GM23338 (cell line): ENCODE data around the gene TMEM217. TPM values are rescaled to one million over a fixed set of nuclear protein-coding genes. Genes with fewer than 3 reads are reported as not detected.

Experiments used
- ATAC-seq: fragments of 200-7000 bp; cut with Tn5 transposase; 3 replicates; pipeline ENCODE4 v1.9.1; 2020
- DNase-seq: peaks from one replicate; pipeline ENCODE4 v3.0.0-alpha.2; 2015; ENCODE audit warnings: low spot score
- H2AFZ ChIP-seq: fragments of 200-600 bp; sonication (generic); 2 replicates; pipeline ENCODE4 v1.8.0; 2016; ENCODE audit warnings: antibody characterized with exemption, mild to moderate bottlenecking, moderate library complexity
- H3F3A ChIP-seq: fragments of 200-600 bp; sonication (generic); replicated peaks from 2 replicates; pipeline ENCODE4 v1.8.0; 2017; ENCODE audit warnings: antibody characterized with exemption, mixed run types, low read depth
- H3K27ac ChIP-seq: fragments of 200-600 bp; sonication (generic); 2 replicates; pipeline ENCODE4 v1.6.1; 2016; ENCODE audit warnings: low read depth
- H3K27me3 ChIP-seq: fragments of 200-600 bp; sonication (generic); 2 replicates; pipeline ENCODE4 v1.8.0; 2016; ENCODE audit warnings: mild to moderate bottlenecking, mixed run types, moderate library complexity; ENCODE audit not compliant: insufficient read depth
- H3K36me3 ChIP-seq: fragments of 200-600 bp; sonication (generic); 2 replicates; pipeline ENCODE4 v1.8.0; 2016; ENCODE audit warnings: mild to moderate bottlenecking; ENCODE audit not compliant: insufficient read depth
- H3K4me1 ChIP-seq: fragments of 200-600 bp; sonication (generic); 2 replicates; pipeline ENCODE4 v1.8.0; 2016; ENCODE audit warnings: mild to moderate bottlenecking, moderate library complexity; ENCODE audit not compliant: insufficient read depth
- H3K4me2 ChIP-seq: fragments of 200-600 bp; sonication (generic); 2 replicates; pipeline ENCODE4 v1.7.1; 2017; ENCODE audit warnings: mixed run types
- H3K4me3 ChIP-seq: fragments of 200-600 bp; sonication (generic); 2 replicates; pipeline ENCODE4 v1.6.1; 2016; ENCODE audit warnings: mixed run types
- H3K79me2 ChIP-seq: fragments of 200-600 bp; sonication (generic); replicated peaks from 2 replicates; pipeline ENCODE4 v1.8.0; 2017; ENCODE audit warnings: mild to moderate bottlenecking; ENCODE audit not compliant: insufficient read depth
- H3K9me2 ChIP-seq: fragments of 200-600 bp; sonication (generic); 2 replicates; pipeline ENCODE4 v1.8.0; 2017; ENCODE audit not compliant: insufficient read depth
- H4K20me1 ChIP-seq: fragments of 200-600 bp; sonication (generic); replicated peaks from 2 replicates; pipeline ENCODE4 v1.8.0; 2017; ENCODE audit warnings: mild to moderate bottlenecking; ENCODE audit not compliant: insufficient read depth
- H3K27ac Mint-ChIP-seq: 2 replicates; pipeline ENCODE4 v1.8.0; 2020; ENCODE audit warnings: inconsistent platforms, mild to moderate bottlenecking, moderate library complexity, mixed read lengths
- H3K27me3 Mint-ChIP-seq: 3 replicates; pipeline ENCODE4 v1.8.0; 2022; ENCODE audit warnings: low read depth, mild to moderate bottlenecking, moderate library complexity, mixed read lengths, inconsistent platforms; ENCODE audit not compliant: insufficient read depth, poor library complexity
- H3K36me3 Mint-ChIP-seq: 3 replicates; pipeline ENCODE4 v1.8.0; 2021; ENCODE audit warnings: low read depth, mild to moderate bottlenecking, inconsistent platforms, moderate library complexity, mixed read lengths
- H3K4me1 Mint-ChIP-seq: 3 replicates; pipeline ENCODE4 v1.8.0; 2020; ENCODE audit warnings: mild to moderate bottlenecking, inconsistent platforms, mixed read lengths
- H3K4me3 Mint-ChIP-seq: 3 replicates; pipeline ENCODE4 v1.8.0; 2021; ENCODE audit warnings: moderate library complexity, mild to moderate bottlenecking, inconsistent platforms, mixed read lengths
- H3K9me3 Mint-ChIP-seq: 3 replicates; pipeline ENCODE4 v1.8.0; 2020; ENCODE audit warnings: moderate library complexity, mild to moderate bottlenecking, inconsistent platforms, mixed read lengths
- CREB1 ChIP-seq: fragments of 250-450 bp; sonication (Bioruptor Pico); IDR thresholded peaks from 2 replicates; pipeline ENCODE4 v1.5.0; 2020; ENCODE audit warnings: low read depth, mild to moderate bottlenecking, moderate library complexity
- EZH2 ChIP-seq: fragments of 200-600 bp; sonication (generic); IDR thresholded peaks from one replicate; pipeline ENCODE4 v1.8.0; 2017; ENCODE audit warnings: antibody characterized with exemption, mild to moderate bottlenecking, low read depth; ENCODE audit not compliant: unreplicated experiment
- EZH2phosphoT487 ChIP-seq: fragments of 200-600 bp; sonication (generic); IDR thresholded peaks from one replicate; pipeline ENCODE4 v1.8.1; 2018; ENCODE audit warnings: antibody characterized with exemption; ENCODE audit not compliant: unreplicated experiment
- JUNB ChIP-seq: IDR thresholded peaks from one replicate; pipeline ENCODE4 v1.6.1; 2016; ENCODE audit warnings: antibody characterized with exemption; ENCODE audit not compliant: unreplicated experiment
- NANOG ChIP-seq: IDR thresholded peaks from 2 replicates; pipeline ENCODE4 v1.6.1; 2016; ENCODE audit warnings: antibody characterized with exemption, borderline replicate concordance
- POLR2AphosphoS5 ChIP-seq: IDR thresholded peaks from 2 replicates; pipeline ENCODE4 v1.6.1; 2016; ENCODE audit warnings: antibody characterized with exemption, low read depth
- STAT1 ChIP-seq: IDR thresholded peaks from one replicate; pipeline ENCODE4 v1.6.1; 2016; ENCODE audit warnings: antibody characterized with exemption; ENCODE audit not compliant: unreplicated experiment
- ZNF114 ChIP-seq: fragments of 250-450 bp; sonication (Bioruptor Pico); IDR thresholded peaks from 2 replicates; pipeline ENCODE4 v1.5.0; 2020; ENCODE audit warnings: mild to moderate bottlenecking, moderate library complexity
- ZNF331 ChIP-seq: fragments of 250-450 bp; sonication (Bioruptor Pico); IDR thresholded peaks from 2 replicates; pipeline ENCODE4 v1.5.0; 2020; ENCODE audit warnings: low read depth, mild to moderate bottlenecking, moderate library complexity
- polyA plus RNA-seq: library from polyadenylated mRNA; unstranded; fragments of >200 nt; fragmentation: Nextera tagmentation; extraction: Ambion mirVana; gene quantifications from 2 replicates; pipeline ENCODE4 v1.2.1, GENCODE V29; 2016
- total RNA-seq: library from RNA; depleted of rRNA; stranded (reverse); fragments of >200 nt; shearing (Covaris generic); gene quantifications from 2 replicates; pipeline ENCODE4 v1.2.3, GENCODE V29; 2014
- TF ChIP-seq, protein P1 (sequence below), 2 experiments: fragments of 200-600 bp in 1 of 2; sonication (generic) in 1 of 2; conservative IDR thresholded peaks; 2 replicates each; pipeline versions ENCODE4 v1.5.1 to v1.6.1; 2016 to 2017; ENCODE audit warnings: antibody characterized with exemption in 2 of 2, low read depth in 2 of 2, mild to moderate bottlenecking in 2 of 2, moderate library complexity in 1 of 2
- TF ChIP-seq, protein P2 (sequence below): IDR thresholded peaks from one replicate; pipeline ENCODE4 v1.6.1; 2018; ENCODE audit warnings: antibody characterized with exemption; ENCODE audit not compliant: unreplicated experiment
- TF ChIP-seq, protein P3 (sequence below): IDR thresholded peaks from 2 replicates; pipeline ENCODE4 v1.6.1; 2016; ENCODE audit warnings: antibody characterized with exemption
- TF ChIP-seq, protein P4 (sequence below): fragments of 250-450 bp; sonication (Bioruptor Pico); IDR thresholded peaks from 2 replicates; pipeline ENCODE4 v1.5.0; 2020; ENCODE audit warnings: mild to moderate bottlenecking, moderate library complexity

The TMEM217 gene
- total and polyA plus RNA-seq, 2 experiments from 2014 or later = 1.3 TPM; not detected in 1

DNA sequence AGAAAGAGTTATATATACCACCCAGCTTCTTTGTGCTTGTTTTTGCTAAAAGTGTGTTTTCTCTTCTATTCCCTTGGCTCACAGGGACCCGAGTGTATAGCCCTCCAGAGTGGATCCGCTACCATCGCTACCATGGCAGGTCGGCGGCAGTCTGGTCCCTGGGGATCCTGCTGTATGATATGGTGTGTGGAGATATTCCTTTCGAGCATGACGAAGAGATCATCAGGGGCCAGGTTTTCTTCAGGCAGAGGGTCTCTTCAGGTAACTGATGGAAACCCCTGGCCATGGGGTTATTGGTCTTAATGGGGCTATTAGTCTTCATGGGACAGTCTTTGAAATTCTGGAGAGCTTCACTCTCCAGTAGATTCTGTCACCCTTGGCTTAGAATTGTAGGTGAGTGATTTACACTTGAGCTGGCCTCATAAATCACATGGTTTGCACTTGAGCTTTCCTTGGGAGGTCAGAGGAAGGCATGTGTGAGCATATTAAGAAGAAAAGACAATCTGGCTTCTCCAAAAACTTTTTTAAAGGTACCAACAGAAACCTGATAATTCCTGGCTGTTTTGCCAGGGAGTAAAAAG lies 84.9 kb downstream of the TMEM217 start:
- H3K27me3 Mint-ChIP-seq = peaks cover 15% of the 10 kb centered on the region
- Histone ChIP-seq H3F3A (peaks cover 37% of the 10 kb centered on the region), H3K9me2 (no peaks in the 10 kb centered on the region), H4K20me1 (peaks cover 30% of the 10 kb centered on the region), H3K4me3 (peak overlapping the region; percentile 64), H3K79me2 (peaks cover 42% of the 10 kb centered on the region), H3K4me2 (peak overlapping the region; percentile 73), H3K4me1 (peaks cover 18% of the 10 kb centered on the region), H3K36me3 (peaks cover 30% of the 10 kb centered on the region), H2AFZ (no peak overlapping the region), H3K27ac (peak overlapping the region; percentile 53; the same call in 1 of the 2 replicates), H3K27me3 (no peaks in the 10 kb centered on the region)
- peak overlapping the region; percentile 20; the same call in 1 of the 3 replicates for H3K4me3 Mint-ChIP-seq
- H3K4me1 Mint-ChIP-seq = peaks cover 46% of the 10 kb centered on the region
- ATAC-seq = no peak
- peaks cover 49% of the 10 kb centered on the region for H3K36me3 Mint-ChIP-seq
- H3K27ac Mint-ChIP-seq = no peak overlapping the region
- no peak for DNase-seq
- TF ChIP-seq EZH2 (no peak), EZH2phosphoT487 (no peak), ZNF331 (CRISPR knock-in tag) (no peak), NANOG (no peak), JUNB (no peak), POLR2AphosphoS5 (no peak), ZNF114 (CRISPR knock-in tag) (no peak), CREB1 (no peak), STAT1 (no peak)
- TF ChIP-seq, protein P1, sequence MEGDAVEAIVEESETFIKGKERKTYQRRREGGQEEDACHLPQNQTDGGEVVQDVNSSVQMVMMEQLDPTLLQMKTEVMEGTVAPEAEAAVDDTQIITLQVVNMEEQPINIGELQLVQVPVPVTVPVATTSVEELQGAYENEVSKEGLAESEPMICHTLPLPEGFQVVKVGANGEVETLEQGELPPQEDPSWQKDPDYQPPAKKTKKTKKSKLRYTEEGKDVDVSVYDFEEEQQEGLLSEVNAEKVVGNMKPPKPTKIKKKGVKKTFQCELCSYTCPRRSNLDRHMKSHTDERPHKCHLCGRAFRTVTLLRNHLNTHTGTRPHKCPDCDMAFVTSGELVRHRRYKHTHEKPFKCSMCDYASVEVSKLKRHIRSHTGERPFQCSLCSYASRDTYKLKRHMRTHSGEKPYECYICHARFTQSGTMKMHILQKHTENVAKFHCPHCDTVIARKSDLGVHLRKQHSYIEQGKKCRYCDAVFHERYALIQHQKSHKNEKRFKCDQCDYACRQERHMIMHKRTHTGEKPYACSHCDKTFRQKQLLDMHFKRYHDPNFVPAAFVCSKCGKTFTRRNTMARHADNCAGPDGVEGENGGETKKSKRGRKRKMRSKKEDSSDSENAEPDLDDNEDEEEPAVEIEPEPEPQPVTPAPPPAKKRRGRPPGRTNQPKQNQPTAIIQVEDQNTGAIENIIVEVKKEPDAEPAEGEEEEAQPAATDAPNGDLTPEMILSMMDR (conservative IDR thresholded peaks at IDR 0.05; ENCODE audit: low read depth in 2 of 2) = no peak
- TF ChIP-seq, protein P2, sequence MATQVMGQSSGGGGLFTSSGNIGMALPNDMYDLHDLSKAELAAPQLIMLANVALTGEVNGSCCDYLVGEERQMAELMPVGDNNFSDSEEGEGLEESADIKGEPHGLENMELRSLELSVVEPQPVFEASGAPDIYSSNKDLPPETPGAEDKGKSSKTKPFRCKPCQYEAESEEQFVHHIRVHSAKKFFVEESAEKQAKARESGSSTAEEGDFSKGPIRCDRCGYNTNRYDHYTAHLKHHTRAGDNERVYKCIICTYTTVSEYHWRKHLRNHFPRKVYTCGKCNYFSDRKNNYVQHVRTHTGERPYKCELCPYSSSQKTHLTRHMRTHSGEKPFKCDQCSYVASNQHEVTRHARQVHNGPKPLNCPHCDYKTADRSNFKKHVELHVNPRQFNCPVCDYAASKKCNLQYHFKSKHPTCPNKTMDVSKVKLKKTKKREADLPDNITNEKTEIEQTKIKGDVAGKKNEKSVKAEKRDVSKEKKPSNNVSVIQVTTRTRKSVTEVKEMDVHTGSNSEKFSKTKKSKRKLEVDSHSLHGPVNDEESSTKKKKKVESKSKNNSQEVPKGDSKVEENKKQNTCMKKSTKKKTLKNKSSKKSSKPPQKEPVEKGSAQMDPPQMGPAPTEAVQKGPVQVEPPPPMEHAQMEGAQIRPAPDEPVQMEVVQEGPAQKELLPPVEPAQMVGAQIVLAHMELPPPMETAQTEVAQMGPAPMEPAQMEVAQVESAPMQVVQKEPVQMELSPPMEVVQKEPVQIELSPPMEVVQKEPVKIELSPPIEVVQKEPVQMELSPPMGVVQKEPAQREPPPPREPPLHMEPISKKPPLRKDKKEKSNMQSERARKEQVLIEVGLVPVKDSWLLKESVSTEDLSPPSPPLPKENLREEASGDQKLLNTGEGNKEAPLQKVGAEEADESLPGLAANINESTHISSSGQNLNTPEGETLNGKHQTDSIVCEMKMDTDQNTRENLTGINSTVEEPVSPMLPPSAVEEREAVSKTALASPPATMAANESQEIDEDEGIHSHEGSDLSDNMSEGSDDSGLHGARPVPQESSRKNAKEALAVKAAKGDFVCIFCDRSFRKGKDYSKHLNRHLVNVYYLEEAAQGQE = no peak
- TF ChIP-seq, protein P3, sequence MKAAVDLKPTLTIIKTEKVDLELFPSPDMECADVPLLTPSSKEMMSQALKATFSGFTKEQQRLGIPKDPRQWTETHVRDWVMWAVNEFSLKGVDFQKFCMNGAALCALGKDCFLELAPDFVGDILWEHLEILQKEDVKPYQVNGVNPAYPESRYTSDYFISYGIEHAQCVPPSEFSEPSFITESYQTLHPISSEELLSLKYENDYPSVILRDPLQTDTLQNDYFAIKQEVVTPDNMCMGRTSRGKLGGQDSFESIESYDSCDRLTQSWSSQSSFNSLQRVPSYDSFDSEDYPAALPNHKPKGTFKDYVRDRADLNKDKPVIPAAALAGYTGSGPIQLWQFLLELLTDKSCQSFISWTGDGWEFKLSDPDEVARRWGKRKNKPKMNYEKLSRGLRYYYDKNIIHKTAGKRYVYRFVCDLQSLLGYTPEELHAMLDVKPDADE = no peak
- TF ChIP-seq, protein P4, sequence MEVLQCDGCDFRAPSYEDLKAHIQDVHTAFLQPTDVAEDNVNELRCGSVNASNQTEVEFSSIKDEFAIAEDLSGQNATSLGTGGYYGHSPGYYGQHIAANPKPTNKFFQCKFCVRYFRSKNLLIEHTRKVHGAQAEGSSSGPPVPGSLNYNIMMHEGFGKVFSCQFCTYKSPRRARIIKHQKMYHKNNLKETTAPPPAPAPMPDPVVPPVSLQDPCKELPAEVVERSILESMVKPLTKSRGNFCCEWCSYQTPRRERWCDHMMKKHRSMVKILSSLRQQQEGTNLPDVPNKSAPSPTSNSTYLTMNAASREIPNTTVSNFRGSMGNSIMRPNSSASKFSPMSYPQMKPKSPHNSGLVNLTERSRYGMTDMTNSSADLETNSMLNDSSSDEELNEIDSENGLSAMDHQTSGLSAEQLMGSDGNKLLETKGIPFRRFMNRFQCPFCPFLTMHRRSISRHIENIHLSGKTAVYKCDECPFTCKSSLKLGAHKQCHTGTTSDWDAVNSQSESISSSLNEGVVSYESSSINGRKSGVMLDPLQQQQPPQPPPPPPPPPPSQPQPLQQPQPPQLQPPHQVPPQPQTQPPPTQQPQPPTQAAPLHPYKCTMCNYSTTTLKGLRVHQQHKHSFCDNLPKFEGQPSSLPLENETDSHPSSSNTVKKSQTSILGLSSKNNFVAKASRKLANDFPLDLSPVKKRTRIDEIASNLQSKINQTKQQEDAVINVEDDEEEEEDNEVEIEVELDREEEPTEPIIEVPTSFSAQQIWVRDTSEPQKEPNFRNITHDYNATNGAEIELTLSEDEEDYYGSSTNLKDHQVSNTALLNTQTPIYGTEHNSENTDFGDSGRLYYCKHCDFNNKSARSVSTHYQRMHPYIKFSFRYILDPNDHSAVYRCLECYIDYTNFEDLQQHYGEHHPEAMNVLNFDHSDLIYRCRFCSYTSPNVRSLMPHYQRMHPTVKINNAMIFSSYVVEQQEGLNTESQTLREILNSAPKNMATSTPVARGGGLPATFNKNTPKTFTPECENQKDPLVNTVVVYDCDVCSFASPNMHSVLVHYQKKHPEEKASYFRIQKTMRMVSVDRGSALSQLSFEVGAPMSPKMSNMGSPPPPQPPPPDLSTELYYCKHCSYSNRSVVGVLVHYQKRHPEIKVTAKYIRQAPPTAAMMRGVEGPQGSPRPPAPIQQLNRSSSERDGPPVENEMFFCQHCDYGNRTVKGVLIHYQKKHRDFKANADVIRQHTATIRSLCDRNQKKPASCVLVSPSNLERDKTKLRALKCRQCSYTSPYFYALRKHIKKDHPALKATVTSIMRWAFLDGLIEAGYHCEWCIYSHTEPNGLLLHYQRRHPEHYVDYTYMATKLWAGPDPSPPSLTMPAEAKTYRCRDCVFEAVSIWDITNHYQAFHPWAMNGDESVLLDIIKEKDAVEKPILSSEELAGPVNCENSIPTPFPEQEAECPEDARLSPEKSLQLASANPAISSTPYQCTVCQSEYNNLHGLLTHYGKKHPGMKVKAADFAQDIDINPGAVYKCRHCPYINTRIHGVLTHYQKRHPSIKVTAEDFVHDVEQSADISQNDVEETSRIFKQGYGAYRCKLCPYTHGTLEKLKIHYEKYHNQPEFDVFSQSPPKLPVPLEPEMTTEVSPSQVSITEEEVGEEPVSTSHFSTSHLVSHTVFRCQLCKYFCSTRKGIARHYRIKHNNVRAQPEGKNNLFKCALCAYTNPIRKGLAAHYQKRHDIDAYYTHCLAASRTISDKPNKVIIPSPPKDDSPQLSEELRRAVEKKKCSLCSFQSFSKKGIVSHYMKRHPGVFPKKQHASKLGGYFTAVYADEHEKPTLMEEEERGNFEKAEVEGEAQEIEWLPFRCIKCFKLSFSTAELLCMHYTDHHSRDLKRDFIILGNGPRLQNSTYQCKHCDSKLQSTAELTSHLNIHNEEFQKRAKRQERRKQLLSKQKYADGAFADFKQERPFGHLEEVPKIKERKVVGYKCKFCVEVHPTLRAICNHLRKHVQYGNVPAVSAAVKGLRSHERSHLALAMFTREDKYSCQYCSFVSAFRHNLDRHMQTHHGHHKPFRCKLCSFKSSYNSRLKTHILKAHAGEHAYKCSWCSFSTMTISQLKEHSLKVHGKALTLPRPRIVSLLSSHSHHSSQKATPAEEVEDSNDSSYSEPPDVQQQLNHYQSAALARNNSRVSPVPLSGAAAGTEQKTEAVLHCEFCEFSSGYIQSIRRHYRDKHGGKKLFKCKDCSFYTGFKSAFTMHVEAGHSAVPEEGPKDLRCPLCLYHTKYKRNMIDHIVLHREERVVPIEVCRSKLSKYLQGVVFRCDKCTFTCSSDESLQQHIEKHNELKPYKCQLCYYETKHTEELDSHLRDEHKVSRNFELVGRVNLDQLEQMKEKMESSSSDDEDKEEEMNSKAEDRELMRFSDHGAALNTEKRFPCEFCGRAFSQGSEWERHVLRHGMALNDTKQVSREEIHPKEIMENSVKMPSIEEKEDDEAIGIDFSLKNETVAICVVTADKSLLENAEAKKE = no peak
- H3K9me3 Mint-ChIP-seq = peaks cover 2% of the 10 kb centered on the region; the same call in 2 of the 3 replicates
